GM12891 (cell line): ENCODE data around the gene RIPK1.

Source experiments
- PAX5 ChIP-seq: IDR thresholded peaks from 2 replicates; pipeline ENCODE4 v1.6.1; 2011; ENCODE audit warnings: low read length, moderate library complexity, mild to moderate bottlenecking; ENCODE audit not compliant: insufficient read depth, severe bottlenecking
- POLR2A ChIP-seq: IDR thresholded peaks from 2 replicates; pipeline ENCODE4 v1.6.1; 2011; ENCODE audit warnings: low read depth, low read length, control low read depth
- POLR2AphosphoS5 ChIP-seq: IDR thresholded peaks from 2 replicates; pipeline ENCODE4 v1.6.1; 2011; ENCODE audit warnings: low read depth, low read length, control low read depth
- SPI1 ChIP-seq: IDR thresholded peaks from 2 replicates; pipeline ENCODE4 v1.6.1; 2011; ENCODE audit warnings: low read depth, low read length, control low read depth
- TAF1 ChIP-seq: IDR thresholded peaks from 2 replicates; pipeline ENCODE4 v1.6.1; 2011; ENCODE audit warnings: low read depth, low read length, control low read depth

- TF ChIP-seq POLR2AphosphoS5 (no peak), PAX5 (no peak), POLR2A (no peak), TAF1 (no peak), SPI1 (no peak)
Measured at GRCh38 chr6:3094815-3095214, 26.5 kb downstream of the RIPK1 start.
